Natural killer cell treated with Interleukin-12 subunit alpha and Interleukin-12 subunit beta and Interleukin-15 and Interleukin-18, amount 100 ng/mL, for 72 hours (primary cell): ENCODE results near the gene UBE2A. TPM values are rescaled to one million over a fixed set of nuclear protein-coding genes. Genes with fewer than 3 reads are reported as not detected.

Experiments used
- ATAC-seq, 2 donors: fragments of 150-1000 bp; cut with Tn5 transposase in 1 of 2; sonication (Bioruptor Pico), chemical (Tn5 transposase) in 1 of 2; 2 replicates each; pipeline ENCODE4 v1.10.0; 2021
- DNase-seq: peaks from one replicate; pipeline ENCODE4 v3.0.0; 2022; ENCODE audit warnings: low spot score
- H3K27ac Mint-ChIP-seq, 2 donors: 1 replicate in 1 of 2; 2 replicates in 1 of 2; pipeline ENCODE4 v1.8.0; 2022; ENCODE audit warnings: mixed read lengths in 2 of 2, mild to moderate bottlenecking in 1 of 2, moderate library complexity in 1 of 2
- H3K27me3 Mint-ChIP-seq, 2 donors: 1 replicate in 1 of 2; 2 replicates in 1 of 2; pipeline ENCODE4 v1.8.0; 2022; ENCODE audit warnings: mixed read lengths in 2 of 2
- H3K36me3 Mint-ChIP-seq: one replicate; pipeline ENCODE4 v1.8.0; 2022; ENCODE audit warnings: mixed read lengths
- H3K4me1 Mint-ChIP-seq, 2 donors: 1 replicate in 1 of 2; 2 replicates in 1 of 2; pipeline ENCODE4 v1.8.0; 2022; ENCODE audit warnings: low read depth in 2 of 2, mixed read lengths in 2 of 2, mild to moderate bottlenecking in 1 of 2
- H3K4me3 Mint-ChIP-seq: one replicate; pipeline ENCODE4 v1.8.0; 2022; ENCODE audit warnings: mixed read lengths
- H3K9me3 Mint-ChIP-seq: 2 replicates; pipeline ENCODE4 v1.8.0; 2022; ENCODE audit warnings: mixed read lengths
- total RNA-seq, 2 donors: library from RNA; stranded (reverse); gene quantifications; one replicate each; pipeline ENCODE4 v1.2.3, GENCODE V29; 2022

UBE2A gene
- total RNA-seq, 2 donors from 2014 or later, result 58.3 to 60.0 TPM

DNA sequence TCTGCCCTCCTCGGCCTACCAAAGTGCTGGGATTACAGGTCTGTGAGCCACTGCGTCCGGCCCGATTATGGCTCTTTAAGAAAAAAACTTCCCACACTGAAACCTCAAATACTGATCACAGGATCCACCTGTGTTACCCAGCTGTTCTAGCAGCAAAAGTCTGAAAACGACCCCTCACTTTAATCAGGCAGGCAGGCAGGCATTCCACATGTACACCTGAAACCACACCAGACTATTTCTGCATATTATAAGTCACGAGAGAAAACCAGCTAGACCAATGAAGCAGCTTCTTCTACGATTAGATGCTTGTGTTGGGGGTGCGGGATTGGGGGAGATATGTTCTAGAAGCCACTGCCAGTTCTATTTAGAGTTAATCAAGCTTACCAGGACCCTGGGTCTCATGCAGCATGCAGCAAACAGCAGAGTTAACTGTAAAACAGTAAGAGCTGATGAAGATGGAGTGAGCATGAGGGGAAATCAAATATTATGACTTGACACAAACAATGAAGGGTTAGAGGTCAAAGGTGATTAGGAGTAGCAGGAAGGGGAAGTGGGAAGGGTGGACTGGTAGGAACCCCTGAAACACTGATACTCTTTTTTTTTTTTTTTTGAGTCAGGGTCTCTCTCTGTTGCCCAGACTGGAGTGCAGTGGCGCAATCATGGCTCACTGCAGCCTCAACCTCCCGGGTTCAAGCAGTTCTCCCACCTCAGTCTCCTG is 50.7 kb downstream of the UBE2A start:
- H3K27ac Mint-ChIP-seq, result no peak overlapping the region
- peak; percentile 41 for DNase-seq
- H3K9me3 Mint-ChIP-seq, result no peaks in the 10 kb centered on the region
- no peak for ATAC-seq
- H3K4me3 Mint-ChIP-seq, result no peak overlapping the region
- no peaks in the 10 kb centered on the region for H3K36me3 Mint-ChIP-seq
- H3K4me1 Mint-ChIP-seq, result peaks cover 0 to 3% of the 10 kb centered on the region in 2 donors
- no peaks in the 10 kb centered on the region for H3K27me3 Mint-ChIP-seq

DNA sequence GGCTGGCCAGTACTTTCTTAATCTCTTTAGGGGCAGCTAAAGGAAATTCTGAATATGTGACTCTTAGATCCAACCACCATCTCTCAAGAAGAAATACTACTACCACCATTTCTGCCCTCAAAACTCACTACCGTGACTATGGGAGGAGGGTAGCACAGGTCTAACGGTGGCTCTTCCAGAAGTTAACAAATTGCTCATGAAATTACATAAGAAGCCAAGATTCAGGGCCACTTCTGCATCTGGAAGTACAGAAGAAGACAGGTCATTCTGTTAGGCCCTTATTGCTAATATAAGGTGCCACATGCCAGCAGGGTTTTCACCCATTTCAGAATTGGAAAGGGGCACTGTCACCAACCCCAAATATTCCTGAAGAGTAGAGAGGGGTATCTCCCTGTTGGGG is 51.5 kb downstream of the UBE2A start:
- Mint-ChIP-seq H3K27ac (no peak overlapping the region), H3K4me3 (no peak overlapping the region)

More for the DNA sequence above, 51.5 kb downstream of the UBE2A start:
- no peaks in the 10 kb centered on the region for H3K9me3 Mint-ChIP-seq
- ATAC-seq, result no peak
- no peaks in the 10 kb centered on the region for H3K27me3 Mint-ChIP-seq
- DNase-seq, result no peak
- H3K4me1 Mint-ChIP-seq, result peaks cover 0 to 3% of the 10 kb centered on the region in 2 donors
- no peaks in the 10 kb centered on the region for H3K36me3 Mint-ChIP-seq

Other genes with a start within 250 kb of the UBE2A start
- 1 to 10 TPM; 4.7 to 6.4 TPM for gene SLC25A43, start 175.2 kb upstream of the UBE2A start, total RNA-seq
- 100 to 1,000 TPM; 352 to 473 TPM for gene SLC25A5, start 106.1 kb upstream of the UBE2A start, total RNA-seq
- gene STEEP1, start 9.2 kb upstream of the UBE2A start, total RNA-seq, result 10 to 100 TPM; 20.8 to 24.2 TPM
- 10 to 100 TPM; 15.8 to 24.4 TPM for gene NKRF, start 31.9 kb downstream of the UBE2A start, total RNA-seq
- gene SEPTIN6, start 118.6 kb downstream of the UBE2A start, total RNA-seq, result 10 to 100 TPM; 79.7 to 84.0 TPM
- gene SOWAHD, start 184.0 kb downstream of the UBE2A start, total RNA-seq, result not detected
- 1,000 to 10,000 TPM; 1,043 to 1,156 TPM for gene RPL39, start 217.1 kb downstream of the UBE2A start, total RNA-seq